A673 (cell line): ENCODE data around the gene CCN2. TPM values are rescaled to one million over a fixed set of nuclear protein-coding genes. Genes with fewer than 3 reads are reported as not detected.

ENCODE experiments used
- BruUV-seq: library from RNA; stranded (reverse); fragments of 400-500 nt; replicated peaks from 2 replicates; lab custom pipeline; 2021; lab: Mats Ljungman, UMichigan
- CTCF ChIA-PET: fragments of 300-600 bp; sonication (Branson Sonifier 250); formaldehyde crosslinking; loops from one replicate; lab custom pipeline; 2022; ENCODE audit warnings: antibody characterized with exemption; lab: Charles Lee
- POLR2A ChIA-PET: fragments of 300-600 bp; sonication (Branson Sonifier 250); formaldehyde crosslinking; loops from one replicate; lab custom pipeline; 2022; ENCODE audit warnings: antibody characterized with exemption; ENCODE audit not compliant: low non-redundant PET; lab: Charles Lee
- DNase-seq: peaks from one replicate; pipeline ENCODE4 v3.0.0-alpha.2; 2015; ENCODE audit warnings: low spot score
- H3K27ac ChIP-seq: fragments of 200-600 bp; sonication (generic); 2 replicates; pipeline ENCODE4 v1.5.1; 2016; ENCODE audit warnings: mixed run types, low read depth, mild to moderate bottlenecking, mixed read lengths, antibody characterized with exemption, low read length; ENCODE audit not compliant: poor library complexity, severe bottlenecking
- H3K27me3 ChIP-seq: fragments of 200-600 bp; sonication (generic); replicated peaks from 2 replicates; pipeline ENCODE4 v1.6.1; 2017; ENCODE audit warnings: mixed run types, low read depth, mild to moderate bottlenecking, mixed read lengths, antibody characterized with exemption, low read length; ENCODE audit not compliant: insufficient read depth, poor library complexity
- H3K36me3 ChIP-seq: fragments of 200-600 bp; sonication (generic); 2 replicates; pipeline ENCODE4 v1.6.1; 2016; ENCODE audit warnings: mixed run types, mild to moderate bottlenecking, mixed read lengths, antibody characterized with exemption, low read length; ENCODE audit not compliant: insufficient read depth, poor library complexity, severe bottlenecking
- H3K4me1 ChIP-seq: fragments of 200-600 bp; sonication (generic); 2 replicates; pipeline ENCODE4 v1.6.1; 2017; ENCODE audit warnings: mixed run types, mild to moderate bottlenecking, mixed read lengths, antibody characterized with exemption, low read length; ENCODE audit not compliant: insufficient read depth, poor library complexity, severe bottlenecking
- H3K4me3 ChIP-seq: fragments of 200-600 bp; sonication (generic); 2 replicates; pipeline ENCODE4 v1.5.1; 2016; ENCODE audit warnings: low read depth, mixed run types, mild to moderate bottlenecking, mixed read lengths, low read length; ENCODE audit not compliant: poor library complexity, severe bottlenecking
- H3K9me3 ChIP-seq: fragments of 200-600 bp; sonication (generic); 2 replicates; pipeline ENCODE4 v1.6.1; 2016; ENCODE audit warnings: mixed run types, low read depth, mild to moderate bottlenecking, mixed read lengths, antibody characterized with exemption, low read length; ENCODE audit not compliant: poor library complexity, severe bottlenecking
- CTCF ChIP-seq: fragments of 300-800, 200-600 bp; sonication (generic); conservative IDR thresholded peaks from 2 replicates; pipeline ENCODE4 v1.5.1; 2017; ENCODE audit warnings: low read depth, mild to moderate bottlenecking, antibody characterized with exemption, low read length, moderate library complexity, mixed read lengths
- EZH2 ChIP-seq: fragments of 200-600 bp; sonication (generic); IDR thresholded peaks from 2 replicates; pipeline ENCODE4 v1.6.1; 2017; ENCODE audit warnings: borderline replicate concordance, low read depth, mild to moderate bottlenecking, mixed read lengths, antibody characterized with exemption, low read length; ENCODE audit not compliant: poor library complexity, severe bottlenecking
- intact Hi-C: fragments of 100-400 bp; cut with micrococcal nuclease; formaldehyde crosslinking; loops from one replicate; pipeline ENCODE4 v1.10.0; 2022; ENCODE audit not compliant: unreplicated experiment
- total RNA-seq: library from RNA; stranded (reverse); gene quantifications from 2 replicates; pipeline ENCODE4 v1.2.3, GENCODE V29; 2021

The CCN2 gene
- total RNA-seq, 1 experiment from 2014 or later, result 17.5 TPM

GRCh38 chr6:131972741-131973140 is 21.6 kb upstream of the CCN2 start:
- Histone ChIP-seq H3K9me3 (no peaks in the 10 kb centered on the region), H3K27ac (no peak overlapping the region), H3K4me3 (no peak overlapping the region), H3K4me1 (no peaks in the 10 kb centered on the region), H3K27me3 (no peaks in the 10 kb centered on the region), H3K36me3 (no peaks in the 10 kb centered on the region)
- intact Hi-C loops, result no loop called here
- ChIA-PET CTCF (no interaction called here), POLR2A (no interaction called here)
- no TSS peak for BruUV-seq
- DNase-seq, result no peak
- no peak for TF ChIP-seq CTCF

GRCh38 chr6:131970076-131970859 is 19.1 kb upstream of the CCN2 start:
- no peak for TF ChIP-seq EZH2
- no peak for TF ChIP-seq CTCF
- ChIA-PET CTCF (no interaction called here), POLR2A (no interaction called here)
- H3K4me1 ChIP-seq, result no peaks in the 10 kb centered on the region
- DNase-seq, result no peak
- no TSS peak for BruUV-seq
- intact Hi-C loops, result no loop called here
- H3K4me3 ChIP-seq, result no peak overlapping the region
- H3K27ac ChIP-seq, result no peak overlapping the region
- H3K27me3 ChIP-seq, result no peaks in the 10 kb centered on the region
- no peaks in the 10 kb centered on the region for H3K9me3 ChIP-seq
- no peaks in the 10 kb centered on the region for H3K36me3 ChIP-seq

- POLR2A ChIA-PET, result no interaction called here
- intact Hi-C loops, result no loop called here
- BruUV-seq, result no TSS peak
- no peak for DNase-seq
- Histone ChIP-seq H3K36me3 (no peaks in the 10 kb centered on the region), H3K4me3 (no peak overlapping the region), H3K9me3 (no peaks in the 10 kb centered on the region), H3K27ac (no peak overlapping the region), H3K27me3 (no peaks in the 10 kb centered on the region), H3K4me1 (no peaks in the 10 kb centered on the region)
- TF ChIP-seq CTCF (no peak), EZH2 (no peak)
- CTCF ChIA-PET, result no interaction called here
Measured at GRCh38 chr6:131968656-131969055, 17.5 kb upstream of the CCN2 start.
